ENCODE results near the gene CACUL1. TPM values are rescaled to one million over a fixed set of nuclear protein-coding genes. Genes with fewer than 3 reads are reported as not detected.
A peak's percentile ranks its signal among the peaks of the same experiment; 100 is the strongest.

CACUL1 gene
- polyA plus RNA-seq, 1 experiment: 15.3 TPM

- H3K9me3 ChIP-seq (ENCODE audit: control insufficient read depth, insufficient read depth, low read length): no peaks in the 10 kb centered on the region
- ChIA-PET CTCF (interaction anchor here (0.5 to 6.2 kb wide), 2 partner anchors 10 to 163 kb away, joined by 5 to 54 read pairs; no protein-coding TSS in a partner anchor), POLR2A (no interaction called here)
These were observed 23.9 kb downstream of the CACUL1 start for GRCh38 chr10:118730756-118731456.

DNA sequence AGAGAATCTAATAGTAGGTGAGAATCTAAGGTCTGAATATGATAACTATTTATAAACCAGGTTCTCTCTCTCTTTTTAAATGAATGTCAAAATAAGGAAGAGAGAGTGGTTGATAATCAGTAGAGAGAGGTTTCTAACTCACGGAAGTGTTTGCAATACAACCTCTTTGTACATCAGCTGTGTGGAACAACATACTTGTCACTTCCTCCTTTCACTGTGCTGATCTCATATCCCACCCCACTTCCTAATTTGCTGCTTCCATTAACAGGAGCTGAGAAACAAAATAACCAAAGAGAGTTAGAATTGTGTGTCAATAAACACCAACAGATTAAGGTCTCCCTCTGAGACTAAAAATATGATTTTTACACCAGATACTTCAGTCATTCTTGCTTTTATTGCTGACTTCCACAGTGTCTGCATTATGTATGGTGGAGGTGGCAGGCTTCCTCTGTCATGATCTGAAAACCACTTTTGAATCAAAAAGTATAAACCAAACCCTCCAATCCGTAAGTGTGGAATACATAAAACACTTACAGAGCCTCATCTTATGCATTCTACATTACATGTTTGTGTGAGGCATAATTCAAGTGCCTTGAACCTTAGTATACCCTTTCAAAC is 25.0 kb downstream of the CACUL1 start:
- no peak for DNase-seq (ENCODE audit: low read depth, low spot score)
- H3K27ac ChIP-seq (ENCODE audit: low read depth, low read length): no peak overlapping the region
- ChIA-PET POLR2A (no interaction called here), CTCF (interaction anchor here (1.0 to 2.1 kb wide), 2 partner anchors 10 to 161 kb away, joined by 4 to 6 read pairs; no protein-coding TSS in a partner anchor)
- no peaks in the 10 kb centered on the region for H3K27me3 ChIP-seq (ENCODE audit: control insufficient read depth, insufficient read depth, low read length)
- no peak for TF ChIP-seq CTCF (IDR thresholded peaks at IDR 0.05; ENCODE audit: low read depth, low read length)
- H3K9me3 ChIP-seq (ENCODE audit: control insufficient read depth, insufficient read depth, low read length): no peaks in the 10 kb centered on the region
- H3K4me3 ChIP-seq (ENCODE audit: low read depth, low read length): no peak overlapping the region

More at GRCh38 chr10:118730756-118731456, 23.9 kb downstream of the CACUL1 start:
- Histone ChIP-seq H3K4me3 (ENCODE audit: low read depth, low read length) (no peak overlapping the region), H3K27ac (ENCODE audit: low read depth, low read length) (no peak overlapping the region), H3K27me3 (ENCODE audit: control insufficient read depth, insufficient read depth, low read length) (no peaks in the 10 kb centered on the region)
- no peak for TF ChIP-seq CTCF (IDR thresholded peaks at IDR 0.05; ENCODE audit: low read depth, low read length)
- DNase-seq (ENCODE audit: low read depth, low spot score): no peak

- no peaks in the 10 kb centered on the region for H3K9me3 ChIP-seq (ENCODE audit: control insufficient read depth, insufficient read depth, low read length)
- H3K27me3 ChIP-seq (ENCODE audit: control insufficient read depth, insufficient read depth, low read length): no peaks in the 10 kb centered on the region
- CTCF ChIA-PET: interaction anchor here (1.0 to 2.1 kb wide), 3 partner anchors 9 to 161 kb away, joined by 4 to 6 read pairs (median 5); no protein-coding TSS in a partner anchor
- POLR2A ChIA-PET: no interaction called here
- DNase-seq (ENCODE audit: low read depth, low spot score): no peak
- no peak for TF ChIP-seq CTCF (IDR thresholded peaks at IDR 0.05; ENCODE audit: low read depth, low read length)
- H3K27ac ChIP-seq (ENCODE audit: low read depth, low read length): no peak overlapping the region
- no peak overlapping the region for H3K4me3 ChIP-seq (ENCODE audit: low read depth, low read length)
These were observed 25.6 kb downstream of the CACUL1 start for GRCh38 chr10:118729200-118729599.

GRCh38 chr10:118725886-118726500 is 28.8 kb downstream of the CACUL1 start:
- no peak overlapping the region for H3K4me3 ChIP-seq (ENCODE audit: low read depth, low read length)
- ChIA-PET CTCF (interaction anchor here (0.7 to 3.7 kb wide), 5 partner anchors 9 to 267 kb away, joined by 3 to 29 read pairs (median 3); no protein-coding TSS in a partner anchor), POLR2A (interaction anchor here (0.6 kb wide), 1 partner anchor 356 kb away, joined by 9 read pairs; no protein-coding TSS in a partner anchor)
- no peak for TF ChIP-seq CTCF (IDR thresholded peaks at IDR 0.05; ENCODE audit: low read depth, low read length)
- H3K27me3 ChIP-seq (ENCODE audit: control insufficient read depth, insufficient read depth, low read length): no peaks in the 10 kb centered on the region
- no peak overlapping the region for H3K27ac ChIP-seq (ENCODE audit: low read depth, low read length)
- no peaks in the 10 kb centered on the region for H3K9me3 ChIP-seq (ENCODE audit: control insufficient read depth, insufficient read depth, low read length)
- DNase-seq (ENCODE audit: low read depth, low spot score): peak; percentile 4

Data from AG04450 (cell line).